ENCODE data around the gene KRT81.
A peak's percentile ranks its signal among the peaks of the same experiment; 100 is the strongest.

The KRT81 gene

DNA sequence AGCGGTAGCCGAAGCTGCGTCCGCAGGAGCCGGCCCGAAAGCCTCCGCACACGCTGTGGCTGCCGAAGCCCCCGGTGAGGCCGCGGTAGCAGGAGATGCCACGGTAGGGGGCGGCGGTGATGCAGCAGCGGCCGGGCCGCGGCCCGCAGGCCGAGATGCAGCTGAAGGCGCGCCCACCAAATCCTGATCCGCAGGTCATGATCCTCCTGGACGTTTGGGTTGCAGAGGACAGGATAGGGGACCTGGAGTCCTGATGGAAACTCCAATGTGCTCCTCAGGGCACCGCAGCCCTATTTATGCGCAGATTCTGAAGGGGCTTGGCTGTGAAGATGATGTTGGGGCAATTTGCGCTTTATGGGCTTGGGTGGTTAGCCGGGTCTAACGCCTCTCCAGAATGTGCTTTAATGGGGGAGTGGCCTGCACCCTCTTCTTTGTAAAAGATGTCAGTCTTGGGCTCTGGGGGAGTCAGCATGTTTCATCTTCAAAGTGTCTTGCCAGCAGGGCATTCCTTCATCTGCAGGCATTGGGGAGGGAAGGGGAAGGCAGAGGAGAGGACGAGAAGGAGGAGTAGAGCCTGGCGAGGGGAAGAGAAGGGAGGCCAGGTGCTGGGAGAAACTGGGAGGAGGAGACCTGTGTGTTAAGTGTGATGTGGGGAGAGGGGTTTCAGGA, at the start of gene KRT81:
KRT81 (minus strand) TSS at position 268 of the 669 bp plus-strand sequence; CDS start at position 199, 69 bp downstream.
- no peak for DNase-seq (ENCODE audit: low spot score)

DNA sequence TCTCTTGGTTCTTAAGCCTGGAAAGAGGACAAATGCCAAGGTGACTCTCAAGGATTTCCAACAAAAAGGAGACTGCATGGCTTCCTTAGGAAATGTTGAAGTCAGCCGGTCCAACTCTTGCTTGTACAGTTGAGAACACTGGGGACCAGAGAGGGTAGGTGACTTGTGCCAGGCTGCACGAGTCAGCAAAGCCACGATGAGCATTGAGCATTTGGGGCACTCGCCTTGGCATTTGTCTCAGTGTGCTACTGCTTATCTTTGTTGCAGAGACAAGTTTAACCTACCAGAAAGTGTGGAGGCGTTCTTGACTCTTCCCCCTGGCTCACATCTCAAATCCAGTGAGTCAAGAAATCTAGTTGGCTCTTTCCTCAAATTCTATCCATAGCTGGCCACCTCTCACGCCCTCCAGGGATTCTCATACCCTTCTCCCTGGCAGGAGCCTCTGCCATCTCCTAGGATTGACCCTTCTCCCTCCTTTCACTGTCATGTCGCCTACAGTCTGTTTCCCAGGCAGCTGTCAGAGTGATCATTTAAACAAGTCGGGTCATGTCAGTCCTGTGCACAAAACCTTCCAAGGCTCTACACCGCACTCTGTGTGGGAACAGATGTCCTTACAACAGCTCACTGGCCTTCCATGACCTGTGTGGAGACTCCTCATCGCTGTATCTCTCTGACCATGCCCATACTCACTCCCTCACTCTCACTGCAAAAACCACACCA, 47.1 kb upstream of the KRT81 start:
- DNase-seq (ENCODE audit: low spot score) = no peak

DNA sequence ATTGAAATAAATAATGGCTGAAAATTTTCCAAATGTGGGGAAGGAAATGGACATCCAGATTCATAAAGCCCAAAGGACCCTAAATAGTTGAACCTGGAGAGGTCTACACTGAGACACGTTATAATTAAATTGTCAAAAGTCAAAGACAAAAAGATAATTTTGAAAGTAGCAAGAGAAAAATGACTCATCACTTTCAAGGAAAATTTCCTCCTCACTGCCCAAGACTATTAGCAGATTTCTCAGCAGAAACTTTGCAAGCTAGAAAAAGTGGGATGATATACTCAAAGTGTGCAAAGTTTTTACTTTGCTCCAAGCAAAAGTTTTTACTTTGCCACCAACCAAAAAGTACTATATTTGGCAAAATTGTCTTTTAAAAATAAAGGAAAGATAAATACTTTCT, 45.7 kb upstream of the KRT81 start:
- no peak for DNase-seq (ENCODE audit: low spot score)

- DNase-seq (ENCODE audit: low spot score) = no peak
These were observed 45.3 kb upstream of the KRT81 start for GRCh38 chr12:52336641-52337040.

DNA sequence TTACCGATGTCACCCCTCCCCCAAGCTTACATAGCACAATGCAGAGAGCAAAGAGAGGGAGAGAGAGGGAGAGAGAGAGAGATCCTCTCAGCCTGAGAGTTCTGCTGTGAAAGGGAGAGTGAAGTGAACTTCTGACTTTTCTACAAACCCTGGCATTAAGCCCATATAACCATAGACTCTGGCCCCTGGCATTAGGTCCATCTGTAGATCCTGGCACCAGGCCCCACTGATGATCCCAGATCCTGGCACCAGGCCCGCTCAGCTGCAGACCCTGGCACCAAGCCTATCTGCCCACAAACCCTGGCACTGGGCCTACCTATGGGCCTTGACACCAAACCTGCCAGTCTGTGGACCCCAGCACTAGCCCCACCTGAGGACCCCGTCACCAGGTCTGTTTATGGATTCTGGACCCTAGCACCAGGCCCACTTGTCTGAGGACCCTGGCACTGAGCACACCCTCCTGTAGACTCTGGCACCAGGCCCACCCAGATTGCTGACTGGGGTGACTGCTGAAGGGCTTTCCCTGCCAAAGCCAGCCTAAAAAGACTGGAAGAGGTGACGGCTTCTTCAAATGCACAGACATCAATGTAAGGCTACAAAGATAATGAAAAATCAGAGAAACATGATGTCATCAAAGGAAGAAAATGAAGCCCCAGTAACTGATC, 44.4 kb upstream of the KRT81 start:
- DNase-seq (ENCODE audit: low spot score) = no peak

- no peak for DNase-seq (ENCODE audit: low spot score)
These were observed 42.9 kb upstream of the KRT81 start for GRCh38 chr12:52334185-52334584.

- DNase-seq (ENCODE audit: low spot score) = no peak
These were observed 42.0 kb upstream of the KRT81 start for GRCh38 chr12:52333321-52333720.

DNA sequence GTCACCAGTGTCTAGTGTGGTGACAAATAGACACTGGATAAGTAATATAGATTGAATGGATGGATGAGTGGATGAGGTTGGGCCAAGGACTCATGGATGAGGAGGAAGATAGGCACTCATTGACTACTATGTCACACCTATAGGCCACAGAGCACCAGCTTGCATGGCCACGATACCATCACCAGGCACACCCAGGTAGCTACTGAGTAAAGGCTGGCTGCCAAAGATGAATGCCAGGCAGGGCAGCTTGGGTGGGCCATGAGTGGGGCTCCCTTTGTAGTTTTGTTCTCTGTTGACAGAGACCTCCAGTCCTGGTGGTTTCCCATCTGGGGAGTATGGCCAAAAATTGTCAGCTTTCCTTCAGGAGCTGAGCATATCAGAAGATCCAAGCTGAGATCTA, 41.0 kb upstream of the KRT81 start:
- DNase-seq (ENCODE audit: low spot score) = no peak

DNA sequence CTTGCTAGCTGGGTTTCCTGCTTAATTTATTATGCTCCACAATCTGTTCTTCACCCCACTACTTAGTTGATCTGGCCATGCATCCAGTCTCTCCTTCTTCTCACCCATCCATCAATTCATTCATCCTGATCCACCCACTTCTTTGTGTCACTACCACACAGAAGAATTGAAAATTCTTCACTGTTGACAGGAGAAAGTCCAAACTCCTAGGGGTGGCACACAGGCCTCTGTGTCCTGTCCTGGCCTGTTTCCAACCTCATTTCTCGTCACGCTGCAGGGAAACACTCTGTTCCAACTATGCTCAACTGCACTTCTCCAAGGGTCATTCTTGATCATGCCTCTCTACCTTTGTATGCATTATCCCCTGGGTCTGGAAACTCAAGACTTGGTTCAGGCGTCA, 40.5 kb upstream of the KRT81 start:
- DNase-seq (ENCODE audit: low spot score) = no peak

- no peak for DNase-seq (ENCODE audit: low spot score)
These were observed 39.7 kb upstream of the KRT81 start for GRCh38 chr12:52331039-52331438.

DNA sequence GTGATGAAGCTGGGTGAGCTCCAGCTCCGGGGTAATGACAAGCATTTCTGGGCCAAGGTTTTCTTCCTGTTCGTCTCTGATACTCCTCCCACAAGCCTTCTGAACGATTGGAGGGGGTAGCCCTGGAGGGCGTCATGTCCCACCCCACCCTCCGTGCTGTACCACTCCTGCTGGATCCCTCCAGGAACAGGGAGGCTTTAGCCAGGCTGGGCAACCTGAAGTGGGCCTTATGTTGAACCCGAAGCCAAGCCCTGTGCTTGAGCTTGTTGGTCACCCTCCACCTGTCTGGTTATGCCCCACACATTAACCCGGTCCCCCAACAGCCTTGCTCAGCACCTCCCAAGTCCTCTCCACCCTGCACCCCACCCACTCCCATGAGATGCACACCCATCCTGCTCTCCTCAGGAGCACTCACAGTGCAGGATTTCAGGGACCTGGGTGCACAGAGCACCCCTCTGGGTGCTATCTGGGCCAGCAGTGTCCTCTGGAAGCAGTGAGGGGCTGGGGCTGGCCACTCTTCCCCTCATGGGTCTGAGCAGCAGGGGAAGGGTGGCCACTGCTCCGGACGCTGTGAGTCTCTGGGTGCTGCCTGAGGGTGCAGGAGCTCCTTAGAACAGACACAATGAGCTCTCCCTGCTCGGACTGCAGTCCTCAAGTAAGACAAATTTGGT, 36.6 kb upstream of the KRT81 start:
- DNase-seq (ENCODE audit: low spot score) = no peak

- DNase-seq (ENCODE audit: low spot score) = peak; percentile 95
These were observed 35.9 kb upstream of the KRT81 start for GRCh38 chr12:52327052-52327829.

DNA sequence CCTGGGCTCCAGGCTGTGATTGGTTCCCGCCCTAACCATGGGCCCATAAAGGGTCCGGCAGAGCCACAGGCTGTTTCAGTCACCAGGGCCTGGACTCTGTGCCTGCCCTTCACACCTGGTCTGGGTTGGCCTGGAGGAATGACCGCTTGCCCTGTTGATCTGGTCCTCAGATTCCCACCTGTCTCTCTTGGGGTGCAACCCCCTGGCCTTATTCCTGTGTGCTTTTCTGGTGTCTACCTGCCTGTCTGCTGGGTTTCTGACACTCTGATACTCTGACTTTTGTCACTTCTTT, 32.8 kb upstream of the KRT81 start:
- no peak for DNase-seq (ENCODE audit: low spot score)

DNA sequence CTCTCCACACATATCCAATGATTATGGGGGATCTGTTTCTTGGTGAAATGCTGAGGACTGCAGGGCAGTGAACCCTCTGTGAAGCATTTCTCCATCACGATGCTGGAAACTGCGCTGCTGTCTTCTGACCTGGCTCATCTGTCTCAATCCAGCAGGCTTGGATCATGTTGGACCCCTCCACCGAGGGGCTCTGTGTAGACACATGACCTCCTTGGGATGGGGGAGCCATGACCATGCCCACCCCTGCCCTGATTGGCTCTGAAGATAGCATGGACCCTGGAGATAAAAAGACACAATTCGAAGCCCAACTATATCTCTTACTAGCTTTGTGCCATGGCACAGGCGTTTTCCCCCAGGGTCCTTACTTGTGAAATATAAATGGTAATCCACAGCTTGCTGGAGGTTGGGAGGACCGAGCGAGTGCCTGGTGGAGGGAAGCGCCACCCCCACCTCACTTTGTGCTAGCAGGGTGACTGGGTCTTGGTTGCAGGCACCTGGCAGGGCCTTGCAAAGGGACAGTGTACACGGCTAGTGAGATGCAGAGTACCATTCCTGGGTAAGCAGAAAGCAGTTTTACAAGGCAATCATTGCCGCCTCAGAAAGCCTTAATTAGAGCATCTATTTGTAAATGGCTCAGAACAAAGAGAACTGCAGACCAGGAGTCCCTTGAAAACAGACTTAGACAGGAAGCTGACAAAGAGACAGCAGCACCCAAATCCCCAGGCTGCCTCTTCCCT, 32.2 kb upstream of the KRT81 start:
- DNase-seq (ENCODE audit: low spot score) = no peak

GRCh38 chr12:52323001-52323400, 31.7 kb upstream of the KRT81 start:
- DNase-seq (ENCODE audit: low spot score) = no peak

GRCh38 chr12:52322069-52322468, 30.7 kb upstream of the KRT81 start:
- no peak for DNase-seq (ENCODE audit: low spot score)

DNA sequence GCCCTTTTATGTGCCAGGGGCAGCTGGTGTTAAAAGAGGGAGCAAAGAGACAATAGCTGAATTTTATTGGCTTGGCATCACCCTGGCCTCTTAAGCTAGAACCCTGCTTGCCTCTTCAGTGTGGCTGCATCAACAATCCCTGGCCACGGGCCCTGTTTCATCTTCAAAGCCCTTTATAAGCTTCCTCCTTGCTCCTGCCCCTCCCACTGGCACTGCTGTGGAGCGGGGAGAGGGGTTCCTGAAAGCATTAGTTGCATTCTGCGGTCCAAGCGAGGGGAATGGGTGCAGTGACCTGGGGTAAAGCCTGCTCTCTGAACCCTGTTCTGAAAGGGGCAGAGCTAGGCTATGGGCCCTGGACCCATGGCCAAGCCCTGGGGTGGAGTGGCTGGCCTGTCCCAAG, 30.1 kb upstream of the KRT81 start:
- DNase-seq (ENCODE audit: low spot score) = no peak

DNA sequence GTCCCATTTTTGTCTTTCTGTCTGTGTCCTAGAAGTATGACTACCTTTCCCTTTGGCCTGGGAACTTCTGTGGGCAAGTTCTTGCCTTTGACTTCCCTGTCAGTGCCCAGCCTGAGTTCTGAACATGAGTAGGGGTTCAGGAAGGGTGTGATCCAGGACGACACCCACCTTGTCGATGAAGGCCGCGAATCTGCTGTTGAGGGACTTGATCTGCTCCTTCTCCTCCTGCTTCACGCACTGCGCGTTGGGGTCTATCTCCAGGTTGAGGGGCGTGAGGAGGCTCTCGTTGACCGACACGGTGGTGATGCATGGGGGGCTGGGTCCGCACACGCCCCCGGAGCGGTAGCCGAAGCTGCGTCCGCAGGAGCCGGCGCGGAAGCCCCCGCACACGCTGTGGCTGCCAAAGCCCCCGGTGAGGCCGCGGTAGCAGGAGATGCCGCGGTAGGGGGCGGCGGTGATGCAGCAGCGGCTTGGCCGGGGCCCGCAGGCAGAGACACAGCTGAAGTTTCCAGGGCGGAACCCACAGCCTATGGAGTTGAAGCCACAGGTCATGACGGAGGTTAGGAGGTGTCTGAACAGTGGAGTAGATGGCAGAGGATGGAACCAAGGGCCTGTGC, 29.6 kb upstream of the KRT81 start, which contains the start of gene KRT83:
KRT83 (minus strand) TSS at position 615 of the 617 bp plus-strand sequence; CDS start at position 552, 63 bp downstream.
- DNase-seq (ENCODE audit: low spot score) = no peak

DNA sequence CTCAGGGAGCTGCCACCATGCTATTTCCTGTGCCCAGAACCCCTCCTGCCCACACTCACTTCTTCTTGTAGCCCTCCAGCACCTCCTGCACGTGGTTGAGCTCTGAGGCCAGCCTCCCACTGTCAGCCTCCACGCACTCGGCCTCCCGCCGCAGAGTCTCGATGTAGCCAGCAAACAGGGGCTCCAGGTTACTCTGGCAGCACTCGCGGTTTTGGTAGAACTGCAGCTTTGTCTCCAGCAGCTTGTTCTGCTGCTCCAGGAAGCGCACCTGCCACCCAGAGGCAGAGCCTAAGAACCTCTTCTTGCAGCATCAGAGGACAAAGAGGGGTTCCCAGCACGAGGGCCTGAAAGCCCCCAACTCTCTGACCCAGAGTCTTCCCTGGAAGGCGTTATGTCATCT, 27.8 kb upstream of the KRT81 start:
- DNase-seq (ENCODE audit: low spot score) = no peak

GRCh38 chr12:52318241-52318990, 27.1 kb upstream of the KRT81 start:
- DNase-seq (ENCODE audit: low spot score) = no peak
